ENCODE measurements around the gene PRKN. TPM values are rescaled to one million over a fixed set of nuclear protein-coding genes. Genes with fewer than 3 reads are reported as not detected.

The PRKN gene
- total RNA-seq, 1 donor from 2014 or later = 2.8 TPM

GRCh38 chr6:161342039-161342438, 1385.5 kb downstream of the PRKN start:
- Histone ChIP-seq H3K4me3 (no peak overlapping the region), H3K4me1 (no peaks in the 10 kb centered on the region), H3K27ac (no peak overlapping the region), H3K79me2 (ENCODE audit: low read depth) (no peaks in the 10 kb centered on the region), H3K9ac (no peak overlapping the region), H3K9me3 (ENCODE audit: low read depth) (no peaks in the 10 kb centered on the region), H4K20me1 (ENCODE audit: low read depth) (no peaks in the 10 kb centered on the region), H3K27me3 (no peaks in the 10 kb centered on the region), H3K36me3 (no peaks in the 10 kb centered on the region), H3F3A (ENCODE audit: low read depth) (no peaks in the 10 kb centered on the region), H3K4me2 (no peak overlapping the region), H2AFZ (replicated peaks) (no peak overlapping the region)
- no peak for DNase-seq (ENCODE audit: low spot score)
- Mint-ChIP-seq H3K36me3 (no peaks in the 10 kb centered on the region), H3K27me3 (ENCODE audit: insufficient read depth, low read depth) (peaks cover 2% of the 10 kb centered on the region), H3K27ac (no peak overlapping the region), H3K9me3 (peaks cover 1% of the 10 kb centered on the region), H3K4me1 (no peaks in the 10 kb centered on the region), H3K4me3 (no peak overlapping the region)
- no peak for TF ChIP-seq CTCF (IDR thresholded peaks at IDR 0.05)
- no peak for TF ChIP-seq EZH2phosphoT487 (IDR thresholded peaks at IDR 0.05)
- no peak for TF ChIP-seq EZH2 (IDR thresholded peaks at IDR 0.05)

GRCh38 chr6:161341638-161342037, 1385.9 kb downstream of the PRKN start:
- Mint-ChIP-seq H3K4me1 (no peaks in the 10 kb centered on the region), H3K4me3 (no peak overlapping the region), H3K9me3 (peaks cover 1% of the 10 kb centered on the region), H3K27me3 (ENCODE audit: insufficient read depth, low read depth) (peaks cover 2% of the 10 kb centered on the region), H3K36me3 (no peaks in the 10 kb centered on the region), H3K27ac (no peak overlapping the region)
- Histone ChIP-seq H3K36me3 (no peaks in the 10 kb centered on the region), H3K79me2 (ENCODE audit: low read depth) (no peaks in the 10 kb centered on the region), H3K27ac (no peak overlapping the region), H3K9ac (no peak overlapping the region), H3K4me3 (no peak overlapping the region), H3F3A (ENCODE audit: low read depth) (no peaks in the 10 kb centered on the region), H3K4me1 (no peaks in the 10 kb centered on the region), H3K4me2 (no peak overlapping the region), H2AFZ (replicated peaks) (no peak overlapping the region), H3K9me3 (ENCODE audit: low read depth) (no peaks in the 10 kb centered on the region), H3K27me3 (no peaks in the 10 kb centered on the region), H4K20me1 (ENCODE audit: low read depth) (no peaks in the 10 kb centered on the region)
- TF ChIP-seq EZH2phosphoT487 (IDR thresholded peaks at IDR 0.05) = no peak
- no peak for TF ChIP-seq CTCF (IDR thresholded peaks at IDR 0.05)
- no peak for TF ChIP-seq EZH2 (IDR thresholded peaks at IDR 0.05)
- no peak for DNase-seq (ENCODE audit: low spot score)

GRCh38 chr6:161338015-161338414, 1389.6 kb downstream of the PRKN start:
- no peaks in the 10 kb centered on the region for H3K36me3 ChIP-seq
- DNase-seq (ENCODE audit: low spot score) = no peak
- H3K9ac ChIP-seq = no peak overlapping the region
- no peak overlapping the region for H3K4me3 ChIP-seq
- H3K4me2 ChIP-seq = no peak overlapping the region
- no peak overlapping the region for H3K27ac ChIP-seq
- peaks cover 2% of the 10 kb centered on the region for H3K27me3 Mint-ChIP-seq (ENCODE audit: insufficient read depth, low read depth)
- H3K4me3 Mint-ChIP-seq = no peak overlapping the region
- no peaks in the 10 kb centered on the region for H3K27me3 ChIP-seq
- H3K36me3 Mint-ChIP-seq = no peaks in the 10 kb centered on the region
- no peak overlapping the region for H3K27ac Mint-ChIP-seq
- H3K9me3 Mint-ChIP-seq = peaks cover 4% of the 10 kb centered on the region
- no peak overlapping the region for H2AFZ ChIP-seq (replicated peaks)
- H3K4me1 Mint-ChIP-seq = no peaks in the 10 kb centered on the region
- H3K4me1 ChIP-seq = no peaks in the 10 kb centered on the region
- no peak for TF ChIP-seq EZH2phosphoT487 (IDR thresholded peaks at IDR 0.05)
- no peak for TF ChIP-seq EZH2 (IDR thresholded peaks at IDR 0.05)
- no peak for TF ChIP-seq CTCF (IDR thresholded peaks at IDR 0.05)
- H4K20me1 ChIP-seq (ENCODE audit: low read depth) = no peaks in the 10 kb centered on the region
- no peaks in the 10 kb centered on the region for H3K9me3 ChIP-seq (ENCODE audit: low read depth)
- H3K79me2 ChIP-seq (ENCODE audit: low read depth) = no peaks in the 10 kb centered on the region
- H3F3A ChIP-seq (ENCODE audit: low read depth) = no peaks in the 10 kb centered on the region

Measured in neural progenitor cell (in vitro differentiated cells).